22Rv1 (cell line): ENCODE results near the gene TMC1.

Experiments
- ZFX ChIP-seq: fragments of 450-650 bp; IDR thresholded peaks from 2 replicates; pipeline ENCODE4 v1.6.1; 2017; ENCODE audit warnings: antibody characterized with exemption, borderline replicate concordance
- TF ChIP-seq, protein P1 (sequence below): fragments of 450-650 bp; IDR thresholded peaks from 2 replicates; pipeline ENCODE4 v1.5.1; 2017; ENCODE audit warnings: mild to moderate bottlenecking

DNA sequence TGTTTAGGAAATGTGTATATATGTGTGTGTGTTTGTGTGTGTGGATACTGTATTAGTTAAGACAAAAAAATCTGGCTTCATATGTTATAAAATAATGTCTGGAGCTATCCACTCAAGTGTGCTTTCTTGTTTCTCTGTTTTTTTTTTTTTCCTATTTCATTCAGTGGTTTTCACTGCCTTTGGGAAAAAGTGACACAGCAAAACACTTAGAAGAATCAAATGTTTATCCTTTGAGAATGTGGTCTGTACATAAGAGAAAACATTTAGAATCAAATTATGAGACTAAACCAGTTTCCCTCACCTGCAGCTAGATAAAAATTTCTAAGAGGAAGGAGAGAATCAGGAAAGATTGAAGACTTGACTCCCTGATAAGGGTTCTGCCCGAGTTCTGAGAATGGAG, 8.1 kb downstream of the TMC1 start:
- TF ChIP-seq, protein P1, sequence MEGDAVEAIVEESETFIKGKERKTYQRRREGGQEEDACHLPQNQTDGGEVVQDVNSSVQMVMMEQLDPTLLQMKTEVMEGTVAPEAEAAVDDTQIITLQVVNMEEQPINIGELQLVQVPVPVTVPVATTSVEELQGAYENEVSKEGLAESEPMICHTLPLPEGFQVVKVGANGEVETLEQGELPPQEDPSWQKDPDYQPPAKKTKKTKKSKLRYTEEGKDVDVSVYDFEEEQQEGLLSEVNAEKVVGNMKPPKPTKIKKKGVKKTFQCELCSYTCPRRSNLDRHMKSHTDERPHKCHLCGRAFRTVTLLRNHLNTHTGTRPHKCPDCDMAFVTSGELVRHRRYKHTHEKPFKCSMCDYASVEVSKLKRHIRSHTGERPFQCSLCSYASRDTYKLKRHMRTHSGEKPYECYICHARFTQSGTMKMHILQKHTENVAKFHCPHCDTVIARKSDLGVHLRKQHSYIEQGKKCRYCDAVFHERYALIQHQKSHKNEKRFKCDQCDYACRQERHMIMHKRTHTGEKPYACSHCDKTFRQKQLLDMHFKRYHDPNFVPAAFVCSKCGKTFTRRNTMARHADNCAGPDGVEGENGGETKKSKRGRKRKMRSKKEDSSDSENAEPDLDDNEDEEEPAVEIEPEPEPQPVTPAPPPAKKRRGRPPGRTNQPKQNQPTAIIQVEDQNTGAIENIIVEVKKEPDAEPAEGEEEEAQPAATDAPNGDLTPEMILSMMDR, result no peak
- TF ChIP-seq ZFX, result no peak
